Omental fat pad (tissue), 4 donors: Measurements from ENCODE around the gene TNFRSF12A. TPM values are rescaled to one million over a fixed set of nuclear protein-coding genes. Genes with fewer than 3 reads are reported as not detected.
"Not testable (repeated sequence)": the region's sequence is repeated elsewhere in the genome, so short reads cannot be mapped to it uniquely, and the experiment has no call there.

ENCODE experiments used
- ATAC-seq: fragments of 150-250 bp; one replicate; pipeline ENCODE4 v1.9.1; 2016; ENCODE audit warnings: mild to moderate bottlenecking, moderate library complexity; ENCODE audit not compliant: low FRiP score
- DNase-seq: peaks from one replicate; pipeline ENCODE4 v3.0.0-alpha.2; 2019; ENCODE audit warnings: low spot score
- total RNA-seq, 4 donors: library from RNA; depleted of rRNA; stranded (reverse); fragments of >200 nt; gene quantifications; one replicate each; pipeline ENCODE4 v1.1.0, GENCODE V29; 2016
- TF ChIP-seq, protein P1 (sequence below), 3 donors: fragments of 450-650 bp; IDR thresholded peaks; one replicate each; pipeline ENCODE4 v1.5.1; 2016 to 2017; ENCODE audit warnings: antibody characterized with exemption in 3 of 3, mild to moderate bottlenecking in 3 of 3, moderate library complexity in 2 of 3

Gene TNFRSF12A
- total RNA-seq, 4 donors from 2014 or later: 9.0 to 465 (median 94.3) TPM

DNA sequence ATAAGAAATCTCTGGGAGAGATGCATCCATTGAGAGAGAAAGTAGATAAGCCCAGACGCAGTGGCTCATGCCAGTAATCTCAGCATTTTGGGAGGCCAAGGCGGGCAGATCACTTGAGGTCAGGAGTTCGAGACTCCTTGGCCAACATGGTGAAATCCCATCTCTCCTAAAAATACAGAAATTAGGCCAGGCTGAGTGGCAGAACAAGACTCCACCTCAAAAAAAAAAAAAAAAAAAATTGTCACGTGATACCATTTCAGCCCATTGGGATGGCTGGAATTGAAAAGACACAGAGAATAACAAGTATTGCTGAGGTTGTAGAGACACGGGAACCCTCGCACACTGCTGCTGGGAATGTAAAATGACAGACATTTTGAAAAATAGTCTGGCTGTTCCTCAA is 42.4 kb downstream of the TNFRSF12A start:
- DNase-seq (no peak), ATAC-seq (no peak)
- TF ChIP-seq, protein P1, sequence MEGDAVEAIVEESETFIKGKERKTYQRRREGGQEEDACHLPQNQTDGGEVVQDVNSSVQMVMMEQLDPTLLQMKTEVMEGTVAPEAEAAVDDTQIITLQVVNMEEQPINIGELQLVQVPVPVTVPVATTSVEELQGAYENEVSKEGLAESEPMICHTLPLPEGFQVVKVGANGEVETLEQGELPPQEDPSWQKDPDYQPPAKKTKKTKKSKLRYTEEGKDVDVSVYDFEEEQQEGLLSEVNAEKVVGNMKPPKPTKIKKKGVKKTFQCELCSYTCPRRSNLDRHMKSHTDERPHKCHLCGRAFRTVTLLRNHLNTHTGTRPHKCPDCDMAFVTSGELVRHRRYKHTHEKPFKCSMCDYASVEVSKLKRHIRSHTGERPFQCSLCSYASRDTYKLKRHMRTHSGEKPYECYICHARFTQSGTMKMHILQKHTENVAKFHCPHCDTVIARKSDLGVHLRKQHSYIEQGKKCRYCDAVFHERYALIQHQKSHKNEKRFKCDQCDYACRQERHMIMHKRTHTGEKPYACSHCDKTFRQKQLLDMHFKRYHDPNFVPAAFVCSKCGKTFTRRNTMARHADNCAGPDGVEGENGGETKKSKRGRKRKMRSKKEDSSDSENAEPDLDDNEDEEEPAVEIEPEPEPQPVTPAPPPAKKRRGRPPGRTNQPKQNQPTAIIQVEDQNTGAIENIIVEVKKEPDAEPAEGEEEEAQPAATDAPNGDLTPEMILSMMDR (IDR thresholded peaks at IDR 0.05): no peak

DNA sequence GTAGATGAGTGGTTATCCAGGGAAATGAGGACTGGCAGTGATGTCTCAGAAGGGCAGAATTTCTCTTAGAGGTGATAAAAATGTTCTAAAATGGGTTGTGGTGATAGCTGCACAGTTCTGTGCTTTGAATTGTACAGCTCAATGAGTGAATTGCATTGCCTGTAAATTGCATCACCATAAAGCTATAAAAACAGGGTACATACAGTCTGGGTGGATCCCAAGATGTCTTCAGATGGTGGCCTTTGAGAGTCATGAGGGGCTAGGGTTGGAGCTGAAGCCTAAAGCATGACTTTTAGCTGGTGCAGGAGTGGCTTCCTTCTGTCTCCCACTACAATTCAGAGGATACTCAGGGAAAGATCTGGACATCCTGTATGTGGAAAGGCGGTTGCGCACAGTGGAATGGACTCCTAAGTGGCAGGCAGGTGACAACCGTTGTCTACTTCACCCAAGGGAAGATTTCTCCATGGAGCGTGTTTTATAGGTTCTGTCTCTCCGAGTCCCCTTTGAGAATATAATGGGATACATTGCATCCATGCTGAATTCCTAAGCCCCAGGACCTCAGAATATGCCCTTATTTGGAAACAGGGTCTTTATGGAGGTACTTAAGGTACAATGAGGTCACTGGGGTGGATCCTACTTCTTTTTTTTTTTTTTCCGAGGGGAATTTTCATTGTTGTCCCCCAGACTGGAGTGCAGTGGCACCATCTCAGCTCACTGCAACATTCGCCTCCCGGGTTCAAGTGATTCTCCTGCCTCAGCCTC is 43.6 kb downstream of the TNFRSF12A start:
- ATAC-seq (no peak), DNase-seq (no peak)
- TF ChIP-seq, protein P1 (IDR thresholded peaks at IDR 0.05): no peak

DNA sequence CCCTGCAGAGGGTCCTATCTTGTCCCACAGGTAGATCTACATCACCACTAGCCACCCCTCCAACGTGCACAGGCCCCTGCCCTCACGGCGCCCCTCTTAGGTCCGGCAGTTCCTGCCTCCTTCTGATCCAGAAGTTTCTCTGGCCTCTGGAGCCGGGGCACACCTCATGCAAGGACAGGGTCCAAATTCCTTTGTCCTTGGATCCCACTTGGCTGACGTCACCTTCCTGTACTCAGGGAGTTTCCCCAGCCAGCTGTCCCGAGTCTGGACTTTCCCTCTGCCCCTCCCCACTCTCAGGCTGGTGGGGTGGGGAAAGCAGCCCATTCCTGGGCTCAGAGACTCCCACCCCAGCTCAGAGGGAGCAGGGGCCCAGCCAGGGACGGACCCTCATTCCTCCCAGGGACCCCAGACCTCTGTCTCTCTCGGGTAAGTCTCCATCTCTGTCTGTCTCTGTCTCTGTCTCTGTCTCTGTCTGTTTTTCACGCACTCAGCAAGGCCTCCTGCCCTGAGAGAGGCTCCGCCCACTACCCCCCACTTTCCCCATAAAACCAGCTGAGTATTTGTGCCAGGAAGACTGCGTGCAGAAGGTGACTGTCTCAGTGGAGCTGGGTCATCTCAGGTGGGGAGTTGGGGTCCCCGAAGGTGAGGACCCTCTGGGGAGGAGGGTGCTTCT is 45.0 kb downstream of the TNFRSF12A start, which contains the start of gene IL32:
Gene IL32, plus strand, starts transcription at position 572 of the 673 bp plus-strand sequence. CDS start 172 bp downstream, outside the sequence.
- TF ChIP-seq, protein P1 (IDR thresholded peaks at IDR 0.05): no peak
- peak; percentile 60 for ATAC-seq
- DNase-seq: no peak

DNA sequence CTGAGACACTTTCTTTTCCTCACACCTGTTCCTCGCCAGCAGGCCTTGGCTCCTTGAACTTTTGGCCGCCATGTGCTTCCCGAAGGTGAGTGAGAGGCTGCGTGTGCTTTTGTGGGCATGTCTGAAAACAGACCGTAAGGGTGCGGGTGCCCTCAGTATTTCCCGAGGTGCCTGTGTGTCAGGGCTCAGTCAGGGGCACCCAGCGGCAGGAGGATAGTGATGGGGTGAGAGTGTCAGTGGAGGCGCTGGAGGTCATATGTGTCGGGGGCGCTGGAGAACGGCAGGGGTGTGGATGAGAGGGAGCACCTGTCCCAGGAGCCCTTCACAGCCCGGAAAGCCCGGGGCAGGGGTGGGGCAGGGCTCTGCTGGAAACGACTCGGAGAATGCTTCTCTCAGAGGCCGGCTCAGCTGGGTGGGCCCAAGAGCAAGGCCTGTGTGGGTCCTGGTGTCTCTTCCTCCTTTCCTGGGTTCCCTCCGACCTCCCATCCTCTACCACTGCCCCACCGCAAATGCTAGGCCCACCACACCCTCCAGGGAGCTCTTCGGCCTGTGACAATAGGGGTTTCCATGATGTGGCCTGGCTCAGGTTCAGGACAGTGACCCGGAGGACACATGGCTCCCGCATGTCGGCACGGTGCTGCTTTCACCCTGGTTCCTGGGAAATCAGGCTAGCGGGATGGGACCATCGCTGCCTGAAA is 45.7 kb downstream of the TNFRSF12A start:
- no peak for ATAC-seq
- DNase-seq: no peak
- TF ChIP-seq, protein P1 (IDR thresholded peaks at IDR 0.05): no peak

DNA sequence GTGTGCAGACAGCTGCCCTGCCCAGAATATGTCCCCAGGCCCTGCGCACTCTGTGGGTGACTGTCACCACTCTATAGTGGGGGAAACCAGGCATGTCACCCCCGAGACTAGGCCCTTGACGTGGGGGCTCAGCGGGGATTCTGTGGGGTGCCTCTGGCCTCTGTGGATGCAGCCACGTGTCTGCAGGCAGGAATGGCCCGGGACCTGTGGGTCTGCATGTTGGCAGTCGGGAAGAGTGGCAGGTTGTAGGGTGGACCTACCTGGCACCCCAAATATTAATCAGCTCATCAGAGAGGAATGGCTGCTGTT is 46.2 kb downstream of the TNFRSF12A start:
- DNase-seq: no peak
- ATAC-seq: no peak
- TF ChIP-seq, protein P1 (IDR thresholded peaks at IDR 0.05): no peak

DNA sequence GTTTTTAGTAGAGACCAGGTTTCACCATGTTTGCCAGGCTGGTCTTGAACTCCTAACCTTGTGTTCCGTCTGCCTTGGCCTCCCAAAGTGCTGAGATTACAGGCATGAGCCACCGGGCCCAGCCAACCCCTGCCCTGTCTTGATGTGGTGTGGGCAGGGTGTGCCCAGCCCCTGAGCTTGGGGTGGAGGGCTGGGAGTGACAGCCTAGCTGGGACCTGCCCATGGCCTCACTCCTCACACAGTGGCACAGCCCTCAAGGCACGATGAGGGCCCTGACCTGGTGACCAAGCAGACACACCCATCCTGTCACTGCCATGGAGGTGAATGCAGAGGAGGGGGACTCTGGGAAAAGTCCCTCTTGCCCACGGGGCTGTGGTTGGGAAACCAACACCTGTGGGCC is 48.3 kb downstream of the TNFRSF12A start:
- ATAC-seq (no peak), DNase-seq (no peak)
- TF ChIP-seq, protein P1 (IDR thresholded peaks at IDR 0.05): no peak

DNA sequence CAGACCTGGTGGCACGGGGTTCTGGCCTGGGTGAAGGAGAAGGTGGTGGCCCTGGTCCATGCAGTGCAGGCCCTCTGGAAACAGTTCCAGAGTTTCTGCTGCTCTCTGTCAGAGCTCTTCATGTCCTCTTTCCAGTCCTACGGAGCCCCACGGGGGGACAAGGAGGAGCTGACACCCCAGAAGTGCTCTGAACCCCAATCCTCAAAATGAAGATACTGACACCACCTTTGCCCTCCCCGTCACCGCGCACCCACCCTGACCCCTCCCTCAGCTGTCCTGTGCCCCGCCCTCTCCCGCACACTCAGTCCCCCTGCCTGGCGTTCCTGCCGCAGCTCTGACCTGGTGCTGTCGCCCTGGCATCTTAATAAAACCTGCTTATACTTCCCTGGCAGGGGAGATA is 49.0 kb downstream of the TNFRSF12A start:
- not testable (repeated sequence) for ATAC-seq, DNase-seq
